ENCODE data around the gene RERE.

GRCh38 chr1:8682573-8682972 lies 134.9 kb downstream of the RERE start:
- TF ChIP-seq CTCF (IDR thresholded peaks at IDR 0.05; ENCODE audit: poor library complexity) (no peak), EZH2 (IDR thresholded peaks at IDR 0.05; ENCODE audit: borderline replicate concordance) (no peak), EZH2phosphoT487 (IDR thresholded peaks at IDR 0.05; ENCODE audit: low read depth, severe bottlenecking, unreplicated experiment) (no peak)

Measured in hepatocyte (in vitro differentiated cells).